ENCODE measurements around the gene KRT6B.
"Not testable (repeated sequence)": the region's sequence is repeated elsewhere in the genome, so short reads cannot be mapped to it uniquely, and the experiment has no call there.

KRT6B gene

DNA sequence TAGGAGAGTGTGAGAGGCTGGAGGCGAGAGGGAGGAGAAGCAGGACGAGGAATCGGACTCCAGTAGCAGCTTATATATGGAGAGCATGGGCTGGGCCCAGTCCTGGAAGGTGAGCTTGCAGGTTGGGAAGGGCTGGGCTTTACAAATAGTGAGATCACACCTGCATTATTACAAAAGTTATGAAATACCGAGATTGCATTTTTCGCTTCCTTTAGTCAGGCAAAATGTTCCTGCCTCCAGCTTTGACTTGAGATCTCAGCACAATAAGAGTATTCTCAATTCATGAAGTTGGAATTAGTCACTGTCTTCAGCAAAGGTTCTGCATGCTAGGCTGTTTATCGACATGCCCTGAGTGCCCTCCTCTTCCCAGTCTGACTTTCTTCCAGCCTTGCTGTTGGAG, at the start of gene KRT6B:
TSS of gene KRT6B (minus strand) at position 46 of the 400 bp plus-strand sequence. CDS start 68 bp downstream, outside the sequence.
- no peak for DNase-seq

DNA sequence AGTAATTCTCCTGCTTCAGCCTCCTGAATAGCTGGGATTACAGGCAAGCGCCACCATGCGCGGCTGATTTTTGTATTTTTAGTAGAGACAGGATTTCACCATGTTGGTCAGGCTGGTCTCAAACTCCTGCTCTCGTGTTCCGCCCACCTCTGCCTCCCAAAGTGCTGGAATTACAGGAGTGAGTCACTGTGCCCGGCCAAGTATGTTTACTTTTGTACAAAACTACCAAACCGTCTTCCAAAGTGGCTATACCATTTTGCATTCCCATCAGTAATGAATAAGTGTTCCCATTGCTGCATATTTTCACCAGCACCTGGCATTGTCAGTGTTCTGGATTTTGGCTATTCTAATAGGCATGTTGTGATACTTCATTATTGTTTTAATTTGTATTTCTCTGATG, 49.5 kb upstream of the KRT6B start:
- no peak for DNase-seq

DNA sequence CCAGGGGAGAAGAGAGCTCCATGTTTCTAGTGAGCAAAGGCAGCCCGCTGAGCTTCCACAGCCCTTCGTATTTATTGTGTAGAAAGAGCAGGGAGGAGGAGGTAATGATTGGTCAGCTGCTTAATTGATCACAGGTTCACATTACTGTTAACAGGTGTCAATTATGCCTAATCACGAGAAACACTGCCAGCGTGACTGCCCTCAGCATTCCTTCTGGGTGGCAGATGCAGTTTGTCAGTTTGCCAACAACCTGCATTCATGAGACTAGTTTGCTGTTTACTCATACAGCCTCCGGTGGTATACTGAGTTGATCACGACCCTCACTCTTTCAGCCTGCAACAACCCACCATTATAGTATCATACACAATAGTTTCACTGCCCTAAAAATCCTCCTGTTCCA, 48.6 kb upstream of the KRT6B start:
- peak in 1 of 3 experiments; percentile 50 for DNase-seq

DNA sequence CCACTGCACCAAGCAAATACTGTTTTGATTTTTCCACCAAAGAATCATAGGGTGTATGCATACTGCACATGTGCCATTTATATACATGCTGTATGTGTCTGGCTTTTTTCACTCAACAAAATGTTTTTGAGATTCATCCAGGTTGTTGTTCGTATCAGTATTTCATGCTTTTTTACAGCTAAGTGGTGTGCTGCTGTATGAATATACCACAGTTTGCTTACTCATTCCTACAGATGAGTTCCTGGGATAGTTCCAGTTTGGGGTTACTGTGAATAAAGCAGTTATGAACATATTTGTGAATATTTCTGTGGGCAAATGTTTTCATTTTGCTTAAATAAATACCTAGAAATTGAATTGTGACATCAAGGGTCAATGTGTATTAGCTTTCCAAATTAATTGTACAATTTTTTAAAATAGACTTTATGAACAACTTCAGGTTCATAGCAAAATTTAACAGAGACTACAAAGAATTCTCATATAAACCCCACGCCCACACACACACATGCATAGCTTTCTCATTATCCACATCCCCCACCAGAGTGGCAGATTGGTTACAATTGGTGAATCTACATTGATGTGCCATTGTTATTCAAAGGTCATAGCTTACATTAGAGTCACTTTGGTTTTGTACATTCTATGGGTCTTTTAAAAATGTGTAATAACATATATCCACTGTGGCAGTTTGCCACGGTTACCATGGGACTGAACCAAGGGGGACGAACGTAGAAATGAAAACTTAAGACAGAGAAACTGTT, 48.0 kb upstream of the KRT6B start:
- no peak for DNase-seq

DNA sequence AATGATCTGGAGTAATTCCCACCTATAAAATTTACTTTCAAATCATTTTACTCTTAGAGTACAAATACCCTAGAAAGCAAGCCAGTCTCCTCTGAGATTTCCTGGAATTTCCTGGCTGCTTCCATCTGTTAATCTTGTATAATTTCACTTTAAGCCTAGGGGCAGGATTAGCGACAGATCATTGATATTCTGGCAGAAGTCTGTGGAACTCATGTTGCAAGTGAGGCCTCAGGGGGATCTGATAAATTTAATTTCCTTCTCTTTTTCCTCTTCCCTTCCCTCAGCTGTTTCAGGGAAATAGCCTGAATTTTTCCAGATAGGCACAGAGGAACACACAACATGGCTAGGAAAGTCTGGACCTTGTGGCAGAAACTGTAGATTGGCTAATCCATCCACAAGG, 47.0 kb upstream of the KRT6B start:
- DNase-seq = no peak

DNA sequence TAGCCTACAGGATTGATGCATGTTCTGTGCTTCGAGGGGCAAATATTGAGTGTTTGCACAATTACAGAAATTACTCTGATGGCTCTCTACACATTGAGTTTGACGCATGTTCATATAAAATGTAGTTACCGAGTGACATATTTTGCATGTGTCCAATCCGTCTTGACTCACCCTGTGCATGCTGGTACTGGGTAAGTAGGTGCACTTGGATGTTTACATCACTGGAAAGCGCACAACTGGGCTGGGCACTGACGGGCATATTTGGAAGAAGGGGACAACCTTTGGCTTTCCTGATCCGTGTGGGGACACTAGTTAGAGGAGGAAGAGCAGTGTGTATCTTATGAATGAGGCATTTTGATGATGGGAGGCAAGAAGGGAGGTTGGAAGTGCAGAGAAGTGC, 46.0 kb upstream of the KRT6B start:
- DNase-seq = no peak

DNA sequence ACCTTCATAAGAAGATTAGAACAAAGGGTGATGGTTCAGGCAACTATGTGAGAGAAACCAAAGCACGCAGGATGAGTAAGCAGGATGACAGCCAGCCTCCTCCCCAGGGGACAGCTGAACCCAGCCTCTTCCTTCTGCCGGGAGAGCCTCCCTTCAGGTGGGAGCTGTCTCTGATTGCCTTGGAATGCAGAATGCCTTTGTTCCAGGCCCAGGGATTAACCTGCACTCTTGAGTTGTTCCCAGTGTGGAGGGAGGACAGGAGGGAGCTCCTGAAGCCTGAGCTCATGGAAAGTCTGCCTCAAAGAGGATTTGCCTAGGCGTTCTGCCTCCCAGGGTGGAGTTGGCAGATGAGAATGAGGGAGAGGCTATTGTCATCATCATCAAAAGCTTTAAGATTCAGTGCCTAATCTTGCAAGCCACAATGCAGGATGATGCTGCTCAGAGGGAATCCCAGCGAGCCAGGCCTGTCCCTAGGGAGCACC, 44.7 kb upstream of the KRT6B start:
- DNase-seq = peak in 1 of 3 experiments; percentile 41

DNA sequence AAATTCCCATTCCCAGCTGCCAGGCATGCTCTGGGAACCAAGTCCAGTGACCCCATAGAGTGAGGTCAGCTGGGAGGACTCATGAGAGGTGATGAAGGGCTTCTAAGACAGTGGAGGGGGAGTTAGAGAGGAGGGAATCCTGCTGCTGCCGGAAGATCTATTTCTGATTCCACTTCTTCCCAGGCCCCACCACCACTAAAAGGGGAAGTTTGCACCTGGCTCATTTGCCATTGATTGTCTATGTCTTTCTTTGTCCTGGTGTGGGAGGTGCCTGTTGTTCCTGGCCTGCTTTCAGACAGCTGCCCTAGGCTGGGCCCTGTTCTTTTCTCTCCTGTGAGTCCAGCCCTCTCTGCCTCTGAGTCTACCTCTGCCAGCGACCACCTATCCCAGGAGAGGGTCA, 44.1 kb upstream of the KRT6B start:
- peak in 2 of 3 experiments; percentile 50 to 74 for DNase-seq

DNA sequence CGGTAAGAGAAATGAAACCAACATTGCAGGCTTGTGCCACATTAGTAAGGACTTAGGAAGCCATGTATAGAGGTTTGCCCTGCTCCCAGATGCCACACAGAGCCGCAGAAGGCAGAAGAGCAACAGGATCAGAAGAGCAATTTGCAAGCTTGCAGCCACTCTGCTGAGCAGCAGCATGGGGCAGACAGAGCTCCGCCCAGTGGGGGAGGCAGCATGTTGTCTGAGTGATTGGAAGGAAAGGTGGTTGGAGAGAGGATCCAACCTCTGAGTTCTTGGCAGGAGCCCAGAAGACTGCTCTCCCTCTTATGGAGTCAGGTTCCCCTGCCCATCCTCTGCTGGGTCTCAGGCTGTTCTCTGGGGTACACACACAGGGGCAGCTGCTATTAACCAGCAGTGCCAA, 43.4 kb upstream of the KRT6B start:
- DNase-seq = peak; percentile 68 to 90 (median 84)

DNA sequence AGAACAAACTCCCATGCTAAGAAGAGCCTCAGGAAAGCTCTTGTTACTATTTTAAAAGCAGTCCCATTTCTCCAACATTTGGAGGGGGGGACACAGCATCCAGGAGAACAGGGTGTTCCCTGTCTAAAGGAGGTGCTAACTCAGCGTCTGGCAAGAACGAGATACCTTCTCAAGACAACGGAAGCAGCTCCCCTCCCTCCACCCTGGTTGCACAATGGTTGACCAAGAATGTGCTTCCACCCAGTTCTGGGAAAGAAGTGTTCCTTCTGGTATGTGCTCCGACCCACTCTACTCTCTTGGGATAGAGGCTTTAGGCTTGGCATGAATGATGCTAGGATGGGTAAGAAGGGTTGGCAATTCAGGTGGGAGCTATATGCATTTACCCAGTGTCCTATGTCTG, 42.6 kb upstream of the KRT6B start:
- DNase-seq = no peak

DNA sequence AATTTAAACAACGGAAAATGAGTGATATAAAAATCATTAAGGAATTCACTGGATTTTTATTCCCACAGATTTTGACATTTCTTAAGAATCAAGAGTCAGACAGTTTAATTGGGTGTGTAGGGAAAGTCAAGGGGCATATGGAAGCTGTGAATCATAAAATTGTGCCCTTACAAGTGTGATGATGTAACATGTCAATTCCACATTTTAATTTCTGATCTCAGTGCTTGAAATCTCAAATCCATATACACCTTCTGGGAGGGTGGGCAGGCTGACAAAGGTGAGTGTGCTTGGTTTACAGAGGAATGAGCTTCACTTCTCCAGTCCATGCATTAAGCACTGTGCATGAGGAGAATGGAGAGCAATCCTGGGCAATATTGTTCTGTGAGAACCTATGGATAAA, 42.2 kb upstream of the KRT6B start:
- DNase-seq = no peak

DNA sequence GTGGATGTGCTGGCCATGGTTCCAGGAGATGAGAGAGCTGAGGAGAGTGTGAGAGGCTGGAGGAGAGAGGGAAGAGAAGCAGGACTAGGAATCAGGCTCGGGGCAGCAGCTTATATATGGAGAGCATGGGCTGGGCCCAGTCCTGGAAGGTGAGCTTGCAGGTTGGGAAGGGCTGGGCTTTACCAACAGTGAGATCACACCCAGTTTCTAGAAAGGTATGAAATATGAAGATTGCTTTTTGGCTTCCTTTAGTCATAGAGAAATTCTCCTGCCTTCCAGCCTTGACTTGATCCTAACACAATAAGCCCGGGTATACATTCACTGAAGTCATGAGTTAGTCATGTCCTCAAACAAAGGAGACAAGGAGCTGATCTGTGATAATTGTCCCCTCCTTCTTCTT, 41.2 kb upstream of the KRT6B start, which contains the start of gene KRT6A:
TSS of gene KRT6A (minus strand) at position 86 of the 400 bp plus-strand sequence. CDS start at position 17, 69 bp downstream.
- DNase-seq = no peak

DNA sequence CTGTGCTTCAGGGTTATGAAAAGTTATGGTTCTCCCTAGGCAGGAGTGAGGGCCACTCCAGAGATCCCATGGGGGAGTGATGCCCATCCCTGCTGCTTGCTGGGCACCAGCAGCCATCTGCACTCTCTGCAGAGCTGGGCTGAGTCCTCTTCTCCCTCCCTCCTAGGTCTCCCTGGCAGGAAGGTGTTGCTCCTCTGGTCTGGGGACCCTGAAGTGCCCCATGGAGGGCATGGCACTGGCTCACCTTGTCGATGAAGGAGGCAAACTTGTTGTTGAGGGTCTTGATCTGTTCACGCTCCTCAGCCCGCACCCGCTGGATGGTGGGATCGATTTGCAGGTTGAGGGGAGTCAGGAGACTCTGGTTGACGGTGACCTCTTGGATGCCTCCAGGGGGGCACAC, 40.5 kb upstream of the KRT6B start:
- not testable (repeated sequence) for DNase-seq

DNA sequence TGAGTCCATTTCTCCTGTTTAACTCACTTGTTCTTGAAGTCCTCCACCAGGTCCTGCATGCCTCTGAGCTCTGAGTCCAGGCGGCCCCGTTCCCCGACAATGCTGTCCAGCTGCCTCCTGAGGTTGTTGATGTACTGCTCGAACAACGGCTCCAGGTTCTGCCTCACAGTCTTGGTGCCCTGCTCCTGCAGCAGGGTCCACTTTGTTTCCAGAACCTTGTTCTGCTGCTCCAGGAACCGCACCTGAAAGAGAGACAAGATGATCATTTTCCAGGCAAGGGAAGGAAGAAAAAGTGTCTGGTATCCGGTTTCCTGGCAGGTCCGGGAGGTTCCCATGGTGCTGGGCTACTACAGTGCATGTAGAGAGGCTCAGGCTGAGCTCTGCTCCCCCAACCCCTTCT, 39.5 kb upstream of the KRT6B start:
- DNase-seq = not testable (repeated sequence)

DNA sequence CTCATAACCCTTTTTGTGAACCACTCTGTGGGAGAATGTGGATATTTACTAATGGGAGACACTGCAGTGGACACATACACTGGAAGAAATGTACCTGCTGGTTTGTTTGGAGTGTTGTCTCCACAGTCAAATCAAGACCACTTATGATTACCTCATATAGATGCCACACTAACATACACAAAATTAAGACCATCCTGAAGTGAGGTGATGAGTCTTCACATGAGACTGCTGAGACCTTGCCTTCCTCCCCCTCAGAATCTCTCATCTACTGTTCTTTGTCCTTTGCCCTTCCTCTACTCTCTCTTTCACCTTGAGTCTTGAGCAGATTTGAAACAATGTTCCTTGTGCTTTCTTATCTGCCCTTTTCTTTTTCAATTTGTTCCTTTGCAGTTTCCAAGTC, 36.8 kb upstream of the KRT6B start:
- DNase-seq = no peak

DNA sequence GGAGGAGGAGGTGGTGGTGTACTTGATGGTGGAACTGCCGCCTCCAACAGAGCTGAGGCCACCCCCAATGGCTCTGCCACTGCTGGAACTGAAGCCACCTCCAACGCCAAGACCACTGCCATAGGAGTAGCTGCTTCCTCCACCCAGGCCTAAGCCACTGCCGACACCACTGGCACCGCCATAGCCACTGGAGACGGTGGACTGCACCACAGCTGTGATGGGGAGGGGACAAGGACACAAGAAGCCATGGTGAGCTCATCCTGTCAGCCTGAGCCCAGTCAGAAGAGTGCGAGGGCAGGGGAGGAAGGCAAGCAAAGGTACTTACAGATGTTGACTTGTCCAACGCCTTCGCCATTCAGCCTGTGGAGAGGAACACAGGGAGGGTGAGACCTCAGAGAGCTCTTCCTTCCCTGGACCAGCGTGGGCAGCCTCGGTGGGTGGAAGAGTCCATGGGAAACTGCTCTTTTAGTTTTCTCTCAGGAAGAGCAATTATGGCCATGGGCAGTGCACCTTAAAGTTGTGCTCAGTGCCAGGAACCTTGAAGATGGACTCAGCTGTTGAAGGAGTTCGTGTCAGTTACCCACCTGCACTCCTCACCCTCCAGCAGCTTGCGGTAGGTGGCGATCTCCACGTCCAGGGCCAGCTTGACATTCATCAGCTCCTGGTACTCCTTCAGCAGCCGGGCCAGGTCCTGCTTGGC, 35.9 kb upstream of the KRT6B start:
- not testable (repeated sequence) for DNase-seq

DNA sequence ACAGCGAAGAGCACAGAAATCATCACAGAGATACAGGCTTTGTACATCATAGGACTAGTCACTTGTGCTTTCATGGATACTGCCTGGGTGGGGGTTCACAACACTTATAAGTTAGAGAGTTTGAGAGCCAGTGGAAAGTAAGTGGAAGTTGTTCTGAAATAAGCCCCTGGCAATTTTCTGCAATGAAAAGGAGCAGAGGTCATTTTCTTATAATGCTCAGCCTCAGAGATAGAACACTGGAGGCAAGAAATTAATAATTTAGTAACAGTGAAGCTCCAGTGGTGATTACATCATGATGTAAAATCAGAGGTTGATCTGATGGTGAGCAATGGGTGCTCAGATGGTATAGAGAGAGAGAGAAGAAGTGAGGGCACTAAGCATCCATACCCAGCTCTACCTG, 35.3 kb upstream of the KRT6B start:
- DNase-seq = no peak

DNA sequence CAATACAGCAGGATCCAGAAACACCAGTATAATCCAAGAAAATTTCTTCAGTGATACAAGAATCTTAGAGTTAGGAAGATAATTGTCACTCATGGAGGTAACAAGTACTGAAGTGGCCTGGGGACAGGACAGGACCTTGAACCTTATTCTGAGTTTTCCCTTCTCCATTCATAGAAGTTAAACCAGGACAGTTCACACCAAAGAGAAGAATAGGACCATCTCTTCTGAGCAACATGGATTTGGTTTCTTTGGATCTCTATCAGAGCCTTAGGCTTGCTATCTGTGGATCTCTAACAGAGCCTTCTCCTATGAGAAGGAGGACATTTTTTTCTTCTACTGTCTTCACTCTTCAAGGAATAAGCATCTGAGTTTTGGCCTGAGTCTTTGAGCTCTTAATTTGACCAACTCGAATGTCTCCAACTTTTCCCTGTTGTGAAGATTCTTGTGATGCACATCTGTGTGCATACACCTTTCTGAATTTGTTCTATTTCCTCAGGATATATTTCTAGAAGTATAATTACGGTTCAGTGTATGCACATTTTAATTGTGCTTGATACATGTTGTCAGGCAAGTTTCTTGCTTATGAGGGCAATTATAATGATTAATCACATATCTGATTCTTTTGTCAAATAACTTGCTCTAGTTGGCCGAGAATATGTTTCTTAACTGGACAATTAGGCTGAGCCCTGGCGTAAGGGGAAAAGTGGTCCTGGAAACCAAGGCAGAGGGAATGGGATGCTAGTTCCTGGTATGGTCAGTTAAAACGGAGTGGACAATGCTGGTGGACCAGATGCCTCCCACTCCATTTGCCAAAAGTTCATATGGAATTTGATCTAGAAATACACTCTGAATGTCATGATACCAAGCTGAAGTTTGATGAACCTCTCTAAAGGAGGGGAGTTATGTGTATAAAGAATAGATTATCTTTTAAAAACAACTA, 34.5 kb upstream of the KRT6B start:
- DNase-seq = peak in 2 of 3 experiments; percentile 5 to 23

DNA sequence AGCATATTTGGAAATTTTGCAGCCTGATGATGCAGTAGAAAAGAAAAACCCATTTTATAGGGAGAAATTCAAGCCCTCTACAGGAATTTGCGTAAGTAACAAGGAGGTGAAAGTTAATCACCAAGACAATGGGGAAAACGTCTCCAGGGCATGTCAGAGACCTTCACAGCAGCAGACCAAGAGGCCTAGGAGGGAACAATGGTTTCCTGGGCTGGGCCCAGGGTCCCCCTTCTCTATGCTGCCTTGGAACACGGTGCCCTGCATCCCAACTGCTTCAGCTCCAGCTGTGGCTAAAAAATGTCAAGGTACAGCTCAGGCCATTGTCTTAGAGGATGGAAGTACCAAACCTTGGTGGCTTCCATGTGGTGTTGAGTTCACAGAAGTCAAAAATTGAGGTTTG, 28.1 kb upstream of the KRT6B start:
- no peak for DNase-seq

DNA sequence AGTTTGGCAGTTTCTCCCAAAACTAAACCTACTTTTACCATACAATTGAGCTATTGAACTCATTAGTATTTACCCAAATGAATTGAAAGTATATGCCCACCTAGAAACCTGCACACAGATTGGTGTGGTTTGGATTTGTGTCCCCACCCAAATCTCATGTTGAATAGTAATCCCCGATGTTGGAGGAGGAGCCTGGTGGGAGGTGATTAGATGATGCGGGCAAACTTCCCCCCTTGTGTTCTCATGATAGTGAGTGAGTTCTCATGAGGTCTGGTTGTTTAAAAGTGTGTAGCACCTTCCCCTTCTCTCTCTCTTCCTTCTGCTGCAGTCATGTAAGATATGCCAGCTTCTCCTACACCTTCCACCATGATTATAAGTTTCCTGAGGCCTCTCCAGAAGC, 25.7 kb upstream of the KRT6B start:
- no peak for DNase-seq

DNA sequence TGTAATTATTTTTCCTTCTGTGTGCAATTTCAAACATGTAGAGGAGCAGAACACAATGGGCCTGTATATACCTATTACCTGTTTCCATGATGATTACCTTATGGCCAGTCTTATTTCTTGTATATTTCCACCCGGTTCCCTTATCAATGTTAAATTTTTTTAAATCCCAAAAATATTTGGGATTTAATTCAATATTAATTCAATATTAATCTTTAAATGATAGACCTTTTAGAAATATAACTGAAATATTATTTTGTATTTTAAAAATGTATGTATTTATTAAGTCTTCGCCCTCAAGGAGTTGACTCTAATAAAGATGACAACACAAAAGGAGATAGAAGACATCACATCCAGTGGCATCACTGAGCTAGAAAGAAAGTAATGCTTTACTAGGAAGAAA, 22.3 kb upstream of the KRT6B start:
- DNase-seq = no peak

DNA sequence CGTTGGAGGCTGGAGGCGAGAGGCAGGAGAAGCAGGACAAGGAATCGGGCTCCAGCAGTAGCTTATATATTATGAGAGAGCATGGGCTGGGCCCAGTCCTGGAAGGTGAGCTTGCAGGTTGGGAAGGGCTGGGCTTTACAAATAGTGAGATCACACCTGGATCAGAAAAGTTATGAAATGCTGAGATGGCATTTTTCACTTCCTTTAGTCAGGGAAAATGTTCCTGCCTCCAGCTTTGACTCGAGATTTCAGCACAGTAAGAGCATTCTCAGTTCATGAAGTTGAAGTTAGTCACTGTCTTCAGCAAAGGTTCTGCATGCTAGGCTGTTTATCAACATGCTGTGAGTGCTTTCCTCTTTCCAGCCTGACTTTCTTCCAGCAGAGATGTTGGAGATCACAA, 21.8 kb upstream of the KRT6B start, which contains the start of gene KRT6C:
TSS of gene KRT6C (minus strand) at position 38 of the 400 bp plus-strand sequence. CDS start 68 bp downstream, outside the sequence.
- no peak for DNase-seq

DNA sequence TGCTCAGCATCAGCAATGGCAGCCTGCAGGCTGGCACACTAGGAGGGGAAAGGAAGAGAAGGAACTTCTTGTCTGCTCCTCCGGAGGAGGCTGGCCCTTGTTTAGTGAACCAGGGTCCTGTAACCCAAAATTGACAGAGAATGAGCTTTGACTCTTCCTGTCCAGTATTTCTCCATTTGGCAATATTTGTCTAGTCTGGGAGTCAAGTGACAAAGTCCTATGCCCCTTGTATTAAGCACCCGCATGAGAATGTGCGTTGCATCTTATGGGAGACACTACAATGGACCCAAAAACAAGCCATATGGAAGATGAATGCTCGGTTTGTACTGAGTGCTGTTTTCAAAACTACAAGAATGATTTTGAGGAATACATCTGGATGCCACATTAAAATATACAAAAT, 17.9 kb upstream of the KRT6B start:
- DNase-seq = no peak

Data from NCI-H1417 (cell line).